ENCODE data around the gene NSMF.
A peak's percentile ranks its signal among the peaks of the same experiment; 100 is the strongest.

The NSMF gene

GRCh38 chr9:137445930-137446431 lies 13.2 kb downstream of the NSMF start:
- TF ChIP-seq, protein P1, sequence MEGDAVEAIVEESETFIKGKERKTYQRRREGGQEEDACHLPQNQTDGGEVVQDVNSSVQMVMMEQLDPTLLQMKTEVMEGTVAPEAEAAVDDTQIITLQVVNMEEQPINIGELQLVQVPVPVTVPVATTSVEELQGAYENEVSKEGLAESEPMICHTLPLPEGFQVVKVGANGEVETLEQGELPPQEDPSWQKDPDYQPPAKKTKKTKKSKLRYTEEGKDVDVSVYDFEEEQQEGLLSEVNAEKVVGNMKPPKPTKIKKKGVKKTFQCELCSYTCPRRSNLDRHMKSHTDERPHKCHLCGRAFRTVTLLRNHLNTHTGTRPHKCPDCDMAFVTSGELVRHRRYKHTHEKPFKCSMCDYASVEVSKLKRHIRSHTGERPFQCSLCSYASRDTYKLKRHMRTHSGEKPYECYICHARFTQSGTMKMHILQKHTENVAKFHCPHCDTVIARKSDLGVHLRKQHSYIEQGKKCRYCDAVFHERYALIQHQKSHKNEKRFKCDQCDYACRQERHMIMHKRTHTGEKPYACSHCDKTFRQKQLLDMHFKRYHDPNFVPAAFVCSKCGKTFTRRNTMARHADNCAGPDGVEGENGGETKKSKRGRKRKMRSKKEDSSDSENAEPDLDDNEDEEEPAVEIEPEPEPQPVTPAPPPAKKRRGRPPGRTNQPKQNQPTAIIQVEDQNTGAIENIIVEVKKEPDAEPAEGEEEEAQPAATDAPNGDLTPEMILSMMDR (IDR thresholded peaks at IDR 0.05), result no peak
- Mint-ChIP-seq H3K27me3 (ENCODE audit: low read depth, poor library complexity) (peaks cover 31% of the 10 kb centered on the region), H3K36me3 (ENCODE audit: low read depth) (no peaks in the 10 kb centered on the region), H3K4me1 (peaks cover 22% of the 10 kb centered on the region), H3K4me3 (no peak overlapping the region), H3K9me3 (peaks cover 4% of the 10 kb centered on the region), H3K27ac (no peak overlapping the region)
- no peak for DNase-seq

- TF ChIP-seq, protein P1 (IDR thresholded peaks at IDR 0.05), result peak; percentile 65
- Mint-ChIP-seq H3K9me3 (peaks cover 4% of the 10 kb centered on the region), H3K36me3 (ENCODE audit: low read depth) (no peaks in the 10 kb centered on the region), H3K4me3 (no peak overlapping the region), H3K4me1 (peaks cover 22% of the 10 kb centered on the region), H3K27ac (no peak overlapping the region), H3K27me3 (ENCODE audit: low read depth, poor library complexity) (peaks cover 31% of the 10 kb centered on the region)
- peak; percentile 85 for DNase-seq
Measured at GRCh38 chr9:137445275-137445807, 13.8 kb downstream of the NSMF start.

DNA sequence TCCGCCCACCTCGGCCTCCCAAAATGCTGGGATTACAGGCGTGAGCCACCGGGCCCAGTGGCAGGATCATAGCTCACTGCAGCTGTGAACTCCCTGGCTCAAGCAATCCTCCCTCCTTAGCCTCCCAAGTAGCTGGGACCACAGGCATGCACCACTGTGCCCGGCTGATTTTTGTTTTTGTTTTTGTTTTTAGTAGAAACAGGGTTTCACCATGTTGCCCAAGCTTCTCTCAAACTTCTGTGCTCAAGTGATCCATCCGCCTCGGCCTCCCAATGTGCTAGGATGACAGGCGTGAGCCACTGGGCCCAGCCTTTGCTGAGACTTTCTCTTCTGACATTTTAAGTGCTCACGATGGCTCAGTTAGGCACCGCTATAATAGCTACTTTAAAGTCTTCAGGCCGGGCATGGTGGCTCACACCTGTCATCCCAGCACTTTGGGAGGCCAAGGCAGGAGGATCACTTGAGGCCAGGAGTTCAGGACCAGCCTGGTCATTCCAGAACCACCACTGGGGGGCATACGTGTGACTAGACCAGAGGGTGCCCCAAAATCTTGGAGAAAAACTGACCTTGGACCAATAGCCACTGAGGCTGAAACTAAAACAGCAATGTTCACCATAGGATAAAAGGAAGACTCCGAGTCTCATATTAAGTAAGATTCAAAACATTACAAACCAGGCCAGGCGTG lies 14.9 kb downstream of the NSMF start:
- Mint-ChIP-seq H3K4me1 (peaks cover 22% of the 10 kb centered on the region), H3K9me3 (peaks cover 4% of the 10 kb centered on the region), H3K4me3 (no peak overlapping the region), H3K27me3 (ENCODE audit: low read depth, poor library complexity) (peaks cover 35% of the 10 kb centered on the region), H3K27ac (no peak overlapping the region), H3K36me3 (ENCODE audit: low read depth) (no peaks in the 10 kb centered on the region)
- TF ChIP-seq, protein P1 (IDR thresholded peaks at IDR 0.05), result no peak
- DNase-seq, result no peak

GRCh38 chr9:137441935-137442321 lies 17.2 kb downstream of the NSMF start:
- no peaks in the 10 kb centered on the region for H3K36me3 Mint-ChIP-seq (ENCODE audit: low read depth)
- H3K9me3 Mint-ChIP-seq, result peaks cover 4% of the 10 kb centered on the region
- peak overlapping the region; percentile 76 for H3K4me3 Mint-ChIP-seq
- H3K4me1 Mint-ChIP-seq, result peaks cover 19% of the 10 kb centered on the region
- no peak for DNase-seq
- TF ChIP-seq, protein P1 (IDR thresholded peaks at IDR 0.05), result no peak
- peaks cover 35% of the 10 kb centered on the region for H3K27me3 Mint-ChIP-seq (ENCODE audit: low read depth, poor library complexity)
- no peak overlapping the region for H3K27ac Mint-ChIP-seq

DNA sequence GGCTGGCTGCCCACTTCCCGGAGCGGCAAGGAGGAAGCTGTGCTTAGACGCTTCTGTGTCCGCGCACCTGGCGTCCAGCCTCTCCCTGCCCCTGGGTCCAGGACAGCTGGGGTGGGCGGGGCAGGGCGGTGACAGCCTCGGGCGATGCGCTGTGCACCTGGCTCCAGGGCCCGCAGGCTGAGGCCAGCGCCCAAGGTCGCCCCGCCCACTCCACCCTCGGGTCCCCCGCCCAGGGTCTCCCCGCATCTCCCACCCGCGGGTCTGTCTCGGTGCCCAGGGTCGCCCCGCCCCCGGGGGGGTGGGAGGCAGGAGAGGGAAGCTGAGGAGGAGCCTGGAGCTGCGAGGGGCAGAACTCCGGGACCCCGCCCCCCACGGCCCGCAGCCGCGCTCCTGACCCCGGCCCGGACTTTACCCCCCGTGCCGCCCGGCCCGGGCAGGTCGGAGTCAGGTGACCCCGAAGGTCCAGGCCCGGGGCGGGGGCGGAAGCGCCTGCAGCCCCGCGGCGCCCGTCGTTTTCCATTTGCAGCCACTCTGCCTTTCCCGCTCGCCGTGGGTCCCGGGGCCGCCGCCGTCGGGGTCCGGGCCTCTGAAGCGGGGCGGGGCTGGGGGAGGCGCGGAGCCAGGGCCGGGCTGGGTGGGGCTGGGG lies 17.7 kb downstream of the NSMF start, which contains the start of gene ENTPD8:
TSS of gene ENTPD8 (minus strand) at position 69 of the 646 bp plus-strand sequence. CDS start 3,072 bp downstream, outside the sequence.
- peaks cover 35% of the 10 kb centered on the region for H3K27me3 Mint-ChIP-seq (ENCODE audit: low read depth, poor library complexity)
- peak within 1 kb of the TSS; percentile 76 for H3K4me3 Mint-ChIP-seq
- peak; percentile 74 for DNase-seq
- no peak within 1 kb of the TSS for H3K27ac Mint-ChIP-seq
- H3K9me3 Mint-ChIP-seq, result peaks cover 4% of the 10 kb centered on the region
- TF ChIP-seq, protein P1 (IDR thresholded peaks at IDR 0.05), result no peak
- no peaks in the 10 kb centered on the region for H3K36me3 Mint-ChIP-seq (ENCODE audit: low read depth)
- H3K4me1 Mint-ChIP-seq, result peaks cover 14% of the 10 kb centered on the region
